K562 (cell line): ENCODE data around the gene GALNS. TPM values are rescaled to one million over a fixed set of nuclear protein-coding genes. Genes with fewer than 3 reads are reported as not detected.
A peak's percentile ranks its signal among the peaks of the same experiment; 100 is the strongest.

Source experiments
- ARNT ChIP-seq, 2 experiments: fragments of 450-650 bp; IDR thresholded peaks; 2 replicates each; pipeline ENCODE4 v1.6.1; 2016; ENCODE audit warnings: mild to moderate bottlenecking in 1 of 2
- ATF2 ChIP-seq: sonication (generic); formaldehyde crosslinking; IDR thresholded peaks from 2 replicates; pipeline ENCODE4 v1.8.1; 2022; ENCODE audit warnings: missing genetic modification reagents
- CHD1 ChIP-seq: fragments of 200-600 bp; sonication (generic); IDR thresholded peaks from one replicate; pipeline ENCODE4 v1.6.1; 2012; ENCODE audit warnings: mild to moderate bottlenecking, moderate library complexity, low read length, inconsistent platforms
- HMG20A ChIP-seq: fragments of 450-650 bp; formaldehyde crosslinking; conservative IDR thresholded peaks from 2 replicates; pipeline ENCODE4 v1.4.0; 2020; ENCODE audit warnings: mild to moderate bottlenecking, mixed read lengths
- HOXB6 ChIP-seq: fragments of 250-450 bp; sonication (Bioruptor Pico); IDR thresholded peaks from 2 replicates; pipeline ENCODE4 v1.5.1; 2022; ENCODE audit warnings: mild to moderate bottlenecking, borderline replicate concordance
- JUND ChIP-seq, 2 experiments: IDR thresholded peaks; 2 replicates in 1 of 2; 3 replicates in 1 of 2; pipeline ENCODE4 v1.6.1; 2011; ENCODE audit warnings: borderline replicate concordance in 2 of 2, low read depth in 2 of 2, low read length in 2 of 2, improper control_type of control experiment in 1 of 2, missing biosample characterization in 1 of 2, missing genetic modification characterization in 1 of 2, missing genetic modification reagents in 1 of 2
- KDM1A ChIP-seq, 2 experiments: fragments of 450-650 bp; IDR thresholded peaks; 2 replicates each; pipeline ENCODE4 v1.6.1; 2016; ENCODE audit warnings: mild to moderate bottlenecking in 2 of 2
- MCM2 ChIP-seq: fragments of 450-650 bp; IDR thresholded peaks from 2 replicates; pipeline ENCODE4 v1.6.1; 2017; ENCODE audit warnings: low read depth, mild to moderate bottlenecking
- MTA1 ChIP-seq: fragments of 450-650 bp; IDR thresholded peaks from 2 replicates; pipeline ENCODE4 v1.6.1; 2017; ENCODE audit warnings: borderline replicate concordance
- NEUROD1 ChIP-seq: fragments of 150-350 bp; IDR thresholded peaks from 2 replicates; pipeline ENCODE4 v1.6.1; 2014; ENCODE audit warnings: borderline replicate concordance, low read length, low read depth; ENCODE audit not compliant: partially characterized antibody
- NR1H2 ChIP-seq: sonication (generic); formaldehyde crosslinking; IDR thresholded peaks from 2 replicates; pipeline ENCODE4 v1.4.0; 2020; ENCODE audit warnings: mild to moderate bottlenecking, missing genetic modification reagents
- POLR3G ChIP-seq: IDR thresholded peaks from 2 replicates; pipeline ENCODE4 v1.6.1; 2011; ENCODE audit not compliant: insufficient read length, insufficient replicate concordance; ENCODE audit errors: extremely low read depth
- TFE3 ChIP-seq: fragments of 450-650 bp; formaldehyde crosslinking; IDR thresholded peaks from 2 replicates; pipeline ENCODE4 v1.4.0; 2020; ENCODE audit warnings: mild to moderate bottlenecking, mixed read lengths
- WHSC1 ChIP-seq: IDR thresholded peaks from one replicate; pipeline ENCODE4 v1.6.1; 2012; ENCODE audit warnings: low read length, control low read depth, inconsistent platforms
- ZNF311 ChIP-seq: fragments of 250-450 bp; sonication (Bioruptor Pico); IDR thresholded peaks from 2 replicates; pipeline ENCODE4 v1.4.0; 2020; ENCODE audit warnings: mild to moderate bottlenecking, moderate library complexity
- ZNF436 ChIP-seq: fragments of 250-450, 450-650 bp; sonication (Bioruptor Pico); formaldehyde crosslinking; IDR thresholded peaks from 2 replicates; pipeline ENCODE4 v1.7.0; 2020; ENCODE audit warnings: mild to moderate bottlenecking
- ZNF444 ChIP-seq: fragments of 250-450 bp; sonication (Bioruptor Pico); IDR thresholded peaks from 2 replicates; pipeline ENCODE4 v1.4.0; 2020; ENCODE audit warnings: mild to moderate bottlenecking, moderate library complexity
- ZNF57 ChIP-seq: fragments of 450-650 bp; formaldehyde crosslinking; IDR thresholded peaks from 2 replicates; pipeline ENCODE4 v1.4.0; 2020; ENCODE audit warnings: mild to moderate bottlenecking, moderate library complexity
- ZNF592 ChIP-seq: fragments of 450-650 bp; IDR thresholded peaks from 2 replicates; pipeline ENCODE4 v1.6.1; 2017; ENCODE audit warnings: antibody characterized with exemption, mild to moderate bottlenecking
- ZNF699 ChIP-seq: fragments of 250-450 bp; sonication (Bioruptor Pico); IDR thresholded peaks from 2 replicates; pipeline ENCODE4 v1.8.0; 2021; ENCODE audit warnings: mild to moderate bottlenecking, moderate library complexity; ENCODE audit not compliant: insufficient replicate concordance
- ZNF79 ChIP-seq: fragments of 250-450 bp; sonication (Bioruptor Pico); IDR thresholded peaks from 2 replicates; pipeline ENCODE4 v1.4.0; 2020; ENCODE audit warnings: low read depth, mild to moderate bottlenecking, moderate library complexity
- ZNF830 ChIP-seq: fragments of 250-450 bp; sonication (Bioruptor Pico); IDR thresholded peaks from 2 replicates; pipeline ENCODE4 v1.5.0; 2021; ENCODE audit warnings: mild to moderate bottlenecking
- polyA plus RNA-seq, 8 experiments: library from polyadenylated mRNA; depleted of rRNA in 4 of 8; stranded (reverse) in 5 of 8; unstranded in 3 of 8; fragments of >200 nt; fragmentation: Nextera tagmentation in 2 of 8; fragmentation: Illumina TruSeq in 1 of 8; extraction: Ambion mirVana in 2 of 8; extraction: Trizol in 1 of 8; gene quantifications; 2 replicates each; pipeline versions ENCODE4 v1.2.1 to v1.2.3, GENCODE V29; 2011 to 2014; ENCODE audit warnings: inconsistent platforms in 1 of 8, missing spikeins in 1 of 8
- total RNA-seq, 7 experiments: library from RNA; depleted of rRNA in 6 of 7; stranded (reverse); fragments of >200 nt in 6 of 7; fragmentation: Illumina TruSeq in 2 of 7; extraction: Trizol in 2 of 7; gene quantifications; 2 replicates each; pipeline versions ENCODE4 v1.2.1 to v1.2.3, GENCODE V29; 2011 to 2021; ENCODE audit warnings: low replicate concordance in 1 of 7

Gene GALNS
- total and polyA plus RNA-seq, 9 of the 15 experiments (the other 6 are each of a cell fraction or from before 2014, with no cell fraction given): 0.38 to 13.2 (median 4.3) TPM

- TF ChIP-seq WHSC1: no peak
- 0 out of 2 replicates have a peak, but pooled peaks have one; percentile 3 for TF ChIP-seq JUND (IDR thresholded peaks at IDR 0.05; ENCODE audit: borderline replicate concordance, low read depth, low read length)
- TF ChIP-seq JUND (tag; IDR thresholded peaks at IDR 0.05; ENCODE audit: borderline replicate concordance, low read depth, low read length): no peak; the same call in 2 of the 3 replicates
- no peak for TF ChIP-seq MTA1
- TF ChIP-seq ATF2: no peak
- TF ChIP-seq ZNF311: no peak
- TF ChIP-seq ZNF436: no peak
- TF ChIP-seq POLR3G: no peak
- 0 out of 2 replicates have a peak, but pooled peaks have one; percentile 14 for TF ChIP-seq ZNF444 (CRISPR knock-in tag)
- no peak for TF ChIP-seq NEUROD1
- peak; percentile 91 for TF ChIP-seq CHD1
- peak; percentile 51; the same call in 1 of the 2 replicates for TF ChIP-seq ZNF592
- TF ChIP-seq TFE3 (CRISPR knock-in tag): no peak
- no peak for TF ChIP-seq ZNF79 (CRISPR knock-in tag)
- no peak for TF ChIP-seq KDM1A (IDR thresholded peaks at IDR 0.05)
- TF ChIP-seq HOXB6 (CRISPR knock-in tag): no peak
- no peak for TF ChIP-seq NR1H2 (CRISPR knock-in tag)
- no peak for TF ChIP-seq ZNF830 (CRISPR knock-in tag)
- TF ChIP-seq MCM2: no peak
- TF ChIP-seq ZNF699 (CRISPR knock-in tag): no peak
- no peak for TF ChIP-seq HMG20A (CRISPR knock-in tag)
- no peak for TF ChIP-seq ZNF57 (CRISPR knock-in tag)
- no peak for TF ChIP-seq ARNT (IDR thresholded peaks at IDR 0.05)
These were observed 72.5 kb downstream of the GALNS start (continued) for GRCh38 chr16:88784074-88784855.
